Activated gamma-delta T cell treated with anti-CD3 and anti-CD28 coated beads, Interleukin-2, amount 50 U/mL, for 16 hours (primary cell): Measurements from ENCODE around the gene PIEZO2.

Experiments
- DNase-seq: peaks from one replicate; pipeline ENCODE4 v3.0.0-alpha.2; 2020; ENCODE audit warnings: low read depth

PIEZO2 gene

DNA sequence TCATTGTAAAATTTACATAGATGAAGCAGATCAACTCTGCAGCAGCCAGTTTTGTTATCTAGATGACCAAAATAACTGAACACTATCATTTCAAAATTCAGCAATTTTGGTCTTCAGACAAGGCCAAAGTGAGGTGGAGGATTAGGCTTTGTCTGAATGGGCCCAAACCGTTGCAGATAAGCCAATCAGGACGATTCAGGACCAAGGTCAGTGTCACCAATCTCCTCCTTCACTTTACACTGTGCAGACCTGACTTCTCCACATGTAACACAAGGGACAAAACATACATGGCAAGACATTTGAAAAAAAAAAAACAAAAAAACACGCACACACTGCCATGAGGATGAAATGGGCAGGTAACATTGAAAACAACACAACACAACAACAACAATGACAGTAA lies 412.4 kb downstream of the PIEZO2 start:
- DNase-seq: no peak

DNA sequence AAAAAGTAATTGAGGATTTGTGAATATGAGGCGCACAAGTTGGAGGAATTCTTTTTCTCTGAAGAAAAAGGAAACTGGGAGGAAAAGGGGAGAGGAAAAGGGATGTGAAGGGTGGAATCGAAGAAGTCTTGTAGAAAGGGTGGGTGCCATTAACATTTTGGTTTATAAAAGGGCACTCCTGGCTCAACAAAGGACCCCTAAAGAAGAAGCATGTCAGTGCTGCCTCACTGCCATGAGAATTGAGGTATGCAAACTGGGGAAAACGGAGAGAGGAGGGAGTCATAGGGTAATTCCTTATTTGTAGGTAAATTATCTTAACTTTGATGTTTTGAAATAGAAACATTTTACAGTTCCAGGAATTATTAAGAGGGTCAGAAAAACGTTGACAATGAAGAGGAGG lies 416.4 kb downstream of the PIEZO2 start:
- DNase-seq: no peak

DNA sequence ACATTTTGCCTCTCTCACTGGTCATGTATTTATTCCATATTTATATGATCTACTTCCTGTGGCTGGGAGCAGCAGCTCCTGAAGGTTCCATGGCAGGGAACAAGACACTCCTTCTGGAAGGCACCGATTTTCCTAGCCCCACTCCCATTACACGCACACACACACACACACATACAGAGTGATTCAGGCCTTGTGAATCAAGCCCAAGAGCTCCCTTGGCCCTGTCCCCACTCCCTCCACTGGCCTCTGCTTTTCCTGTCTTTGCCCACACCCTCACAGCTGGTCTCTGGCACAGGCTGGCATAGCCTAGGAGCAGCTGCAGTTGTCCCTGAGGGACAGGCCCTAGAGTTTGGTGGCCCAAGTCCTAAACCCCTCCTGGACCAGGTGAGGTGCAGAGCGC lies 421.9 kb downstream of the PIEZO2 start:
- DNase-seq: no peak

DNA sequence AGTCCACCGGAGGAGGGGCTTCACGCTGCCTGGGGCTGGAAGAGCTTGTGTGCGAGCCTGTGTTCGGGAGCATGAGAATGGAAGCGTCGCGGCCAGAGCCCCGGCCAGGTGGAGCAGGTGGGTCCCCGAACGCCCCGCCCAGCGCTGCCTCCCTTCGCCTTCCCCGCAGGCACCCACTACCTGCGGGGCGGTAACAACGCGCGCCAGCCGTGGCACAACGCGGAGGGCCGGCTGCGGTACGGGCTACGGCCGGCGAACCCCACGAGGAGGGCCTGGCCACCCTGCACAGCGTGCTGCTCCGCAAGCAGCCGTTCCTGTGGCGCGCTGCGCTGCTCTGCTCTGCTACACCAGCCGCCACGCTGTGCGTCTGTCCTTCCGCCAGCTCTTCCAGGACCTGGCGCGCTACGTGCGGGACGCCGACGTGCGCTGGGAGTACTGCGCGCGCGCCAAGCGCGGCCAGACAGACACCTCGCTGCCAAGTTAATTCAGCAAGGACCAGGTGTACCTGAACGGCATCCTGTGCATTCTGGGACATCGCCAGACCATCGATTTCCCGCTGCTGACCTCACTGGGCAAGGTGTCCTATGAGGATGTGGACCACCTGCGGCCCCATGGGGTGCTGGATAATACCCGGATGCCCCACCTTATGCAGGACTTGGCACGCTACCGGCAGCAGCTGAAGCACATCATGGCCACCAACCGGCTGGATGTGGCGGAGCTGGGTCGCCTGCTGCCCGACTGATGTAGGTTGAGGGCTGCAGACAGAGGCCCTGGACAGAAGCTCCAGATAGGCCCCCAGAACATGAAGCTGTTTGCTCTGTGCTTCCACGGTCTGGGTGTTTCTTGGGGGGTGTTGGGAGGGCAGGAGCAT lies 422.9 kb downstream of the PIEZO2 start:
- DNase-seq: no peak

DNA sequence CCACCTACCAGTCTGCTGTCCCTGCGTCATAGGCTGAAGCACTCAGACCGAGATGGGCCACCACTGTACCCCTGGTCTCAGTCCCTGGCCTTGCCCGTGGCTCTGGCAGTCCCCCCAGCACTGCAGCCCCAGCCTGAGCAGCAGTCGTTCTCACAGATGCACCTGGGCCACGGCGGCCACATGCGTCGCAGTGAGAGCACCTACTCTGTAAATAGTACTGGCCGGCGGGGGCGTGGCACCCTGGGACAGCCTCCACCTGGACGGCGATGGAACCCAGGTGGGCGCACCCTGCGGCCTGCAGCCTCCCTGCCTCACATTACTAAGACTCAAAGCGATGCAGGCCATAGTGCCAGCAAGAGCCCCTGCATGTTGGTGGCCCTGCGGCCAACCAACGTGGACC lies 424.7 kb downstream of the PIEZO2 start:
- DNase-seq: no peak

DNA sequence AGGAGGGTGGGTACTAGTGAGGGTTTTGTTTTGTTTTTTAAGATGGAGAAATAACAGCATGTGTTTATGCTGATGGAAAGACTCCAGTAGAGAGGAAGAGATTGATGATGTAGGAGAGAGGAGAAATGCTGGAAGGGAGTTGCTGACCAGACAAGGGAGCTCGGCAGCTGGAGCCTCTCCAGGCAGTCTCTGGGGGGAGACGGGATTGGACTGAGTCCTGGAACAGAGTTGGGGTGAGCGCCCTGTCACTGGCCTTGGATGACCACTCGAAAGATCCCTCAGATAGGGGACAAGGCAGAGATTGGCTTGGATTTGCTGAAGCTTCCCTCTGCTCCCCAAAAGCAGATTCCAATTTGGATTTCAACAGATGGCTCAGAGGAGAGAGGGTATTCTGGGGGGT lies 425.9 kb downstream of the PIEZO2 start:
- DNase-seq: no peak

DNA sequence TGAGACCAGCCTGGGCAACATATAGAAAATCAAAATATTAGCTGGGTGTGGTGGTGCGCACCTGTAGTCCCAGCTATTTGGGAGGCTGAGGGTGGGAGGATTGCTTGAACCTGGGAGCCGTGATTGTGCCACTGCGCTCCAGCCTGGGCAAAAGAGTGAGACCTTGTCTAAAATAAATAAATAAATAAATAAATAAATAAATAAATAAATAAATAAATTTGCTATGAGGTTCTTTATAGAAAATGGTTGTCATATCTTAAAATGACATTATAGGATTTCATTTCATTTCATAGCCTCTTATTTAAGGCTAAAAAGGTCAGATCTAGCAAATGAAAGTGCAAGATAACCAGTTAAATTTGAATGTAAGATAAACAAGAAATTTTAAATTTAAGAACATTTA lies 430.6 kb downstream of the PIEZO2 start:
- no peak for DNase-seq

GRCh38 chr18:10715791-10716190 lies 433.6 kb downstream of the PIEZO2 start:
- DNase-seq: no peak

DNA sequence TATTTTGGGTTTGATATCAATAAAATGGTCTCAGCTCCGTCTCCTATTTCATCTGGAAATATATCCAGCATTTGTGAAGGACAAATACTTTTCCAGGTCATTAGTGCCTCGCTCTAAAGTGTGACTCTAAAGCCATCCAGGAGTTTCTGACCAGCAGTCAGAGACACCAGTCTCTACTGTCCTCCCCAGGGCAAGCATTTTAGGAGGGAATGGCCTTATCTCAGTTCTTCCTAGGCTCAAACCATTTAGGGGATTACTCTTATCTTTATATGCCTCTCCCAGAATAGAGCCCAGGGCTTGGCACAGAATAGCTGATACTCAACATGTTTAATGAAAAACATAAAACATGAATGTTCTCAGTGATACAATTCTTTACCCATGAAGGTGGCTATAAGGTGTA lies 436.0 kb downstream of the PIEZO2 start:
- no peak for DNase-seq

- no peak for DNase-seq
These were observed 442.1 kb downstream of the PIEZO2 start for GRCh38 chr18:10707294-10707693.

DNA sequence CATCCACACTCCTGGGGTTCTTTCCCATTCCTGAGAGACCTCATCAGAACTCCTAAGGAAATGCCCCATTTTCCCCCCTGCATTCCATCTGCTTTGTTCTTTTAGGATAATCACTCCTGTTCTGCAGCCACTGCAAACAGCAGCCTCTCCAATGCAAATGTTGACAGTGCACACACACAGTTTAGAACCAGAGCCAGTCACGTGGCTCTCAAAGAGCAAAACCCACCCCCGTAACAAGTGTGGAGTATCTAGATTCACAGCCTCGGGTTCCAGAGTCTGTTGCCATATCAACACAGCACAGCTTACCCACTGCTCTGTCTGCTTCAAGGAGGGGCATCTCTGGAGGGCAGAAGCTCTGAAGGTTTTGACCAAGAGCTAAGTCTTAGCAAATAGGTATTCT lies 443.6 kb downstream of the PIEZO2 start:
- DNase-seq: no peak

DNA sequence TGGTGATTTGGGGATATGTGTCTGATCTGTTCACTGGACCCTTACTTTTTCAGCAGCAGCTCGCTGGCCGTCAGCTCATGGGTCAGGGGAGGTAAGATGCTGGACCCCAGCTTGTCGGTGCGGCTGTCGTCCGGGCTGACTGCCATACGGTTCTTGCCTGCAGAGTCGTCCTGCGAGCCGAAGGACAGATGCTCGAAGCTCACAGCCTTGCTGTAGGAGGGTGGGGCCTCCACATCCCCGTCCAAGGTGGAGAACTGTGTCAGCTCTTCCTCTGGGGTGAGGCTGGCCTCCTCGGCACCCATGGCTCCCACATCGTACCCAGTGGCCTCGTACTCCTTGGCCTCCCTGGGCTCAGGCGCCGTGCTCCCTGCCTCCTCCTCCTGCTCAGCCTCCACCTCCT lies 444.1 kb downstream of the PIEZO2 start:
- DNase-seq: no peak

GRCh38 chr18:10702206-10702605 lies 447.2 kb downstream of the PIEZO2 start:
- DNase-seq: no peak

DNA sequence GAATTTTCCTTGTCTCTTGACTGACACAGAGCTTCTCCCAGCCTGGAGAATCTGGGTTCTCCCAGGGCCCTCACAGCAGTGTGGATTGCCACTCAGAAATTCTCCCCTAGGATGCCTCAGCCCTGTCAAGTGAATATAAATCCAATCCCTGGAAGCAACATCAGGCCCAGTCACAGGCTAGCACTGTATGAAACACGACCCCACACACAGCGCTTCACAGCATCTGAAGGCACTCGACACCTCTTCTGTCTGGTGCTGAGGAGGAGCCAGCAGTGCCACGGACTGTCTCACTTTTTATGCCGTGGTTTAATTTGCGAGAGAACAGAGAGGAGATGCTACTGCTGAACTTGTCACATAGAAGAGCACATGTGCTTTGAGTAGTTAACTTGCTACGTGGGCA lies 459.0 kb downstream of the PIEZO2 start:
- no peak for DNase-seq

GRCh38 chr18:10690035-10690329 lies 459.4 kb downstream of the PIEZO2 start:
- no peak for DNase-seq

DNA sequence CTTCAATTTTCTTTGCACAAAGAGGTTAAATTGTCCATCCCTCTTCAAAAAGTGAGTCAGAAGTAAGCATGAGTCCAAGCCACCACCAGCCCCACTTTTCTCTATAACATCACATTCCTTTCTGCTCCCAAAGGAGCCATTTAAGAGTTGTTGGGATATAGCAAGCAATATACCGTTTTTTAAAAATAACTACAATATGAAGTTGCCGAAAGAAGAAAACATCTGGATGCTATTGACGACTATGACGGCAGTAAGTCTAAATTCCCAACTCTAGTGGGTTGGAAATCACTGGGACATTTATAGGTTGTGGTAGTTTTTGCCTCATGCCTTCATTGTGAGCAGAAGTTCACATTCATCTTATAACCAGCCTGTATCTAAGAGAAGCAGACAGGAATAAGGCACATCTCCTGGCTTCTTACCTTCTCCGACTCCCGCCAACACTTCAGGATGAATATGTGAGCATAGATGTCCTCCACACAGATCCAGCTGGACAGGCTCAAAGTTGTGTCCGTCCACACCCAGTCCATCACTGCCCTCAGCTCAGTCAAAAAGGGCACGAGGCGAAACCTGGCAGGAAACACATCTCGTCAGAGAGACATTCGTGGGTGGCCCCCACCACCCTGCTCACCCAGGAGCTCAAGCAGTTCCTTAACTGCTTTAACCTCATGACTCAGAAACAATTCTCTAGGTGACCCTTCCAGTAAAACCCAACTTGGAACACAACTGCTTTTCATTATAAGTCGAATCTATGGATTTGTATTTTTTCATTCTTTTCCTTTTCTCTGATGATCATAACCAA lies 459.9 kb downstream of the PIEZO2 start:
- DNase-seq: no peak

GRCh38 chr18:10688766-10689165 lies 460.6 kb downstream of the PIEZO2 start:
- DNase-seq: no peak

DNA sequence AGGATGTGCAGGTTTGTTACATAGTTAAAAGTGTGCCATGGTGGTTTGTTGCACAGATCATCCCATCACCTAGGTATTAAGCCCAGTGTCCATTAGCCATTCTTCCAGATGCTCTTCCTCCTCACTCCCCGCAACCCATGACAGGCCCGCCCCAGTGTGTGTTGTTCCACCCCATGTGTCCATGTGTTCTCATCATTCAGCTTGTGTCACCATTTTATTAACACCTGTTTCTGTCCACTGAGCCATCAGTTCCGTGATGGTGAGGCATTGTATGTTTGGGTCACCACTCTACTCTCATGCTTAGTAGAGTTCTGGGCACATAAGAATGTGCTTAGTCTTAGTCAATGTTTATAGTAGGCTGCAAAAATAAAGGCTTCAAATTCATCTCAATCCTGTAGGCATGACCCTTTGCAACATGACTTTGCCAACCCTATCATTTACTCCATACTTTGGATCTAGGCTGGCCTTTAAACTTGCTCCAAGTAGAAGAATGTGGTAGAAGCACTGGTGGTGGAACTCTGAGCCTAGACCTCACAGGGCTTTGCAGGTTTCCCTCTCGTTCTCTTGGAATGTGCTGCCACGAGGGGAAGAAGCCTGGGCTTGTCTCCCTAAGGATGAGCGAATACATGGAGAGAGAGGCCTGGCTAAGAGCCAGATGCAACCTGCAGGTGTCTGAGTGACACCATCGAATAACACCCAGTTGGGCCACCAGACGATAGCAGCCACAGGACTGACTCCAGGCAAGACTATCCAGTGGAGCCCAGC lies 462.0 kb downstream of the PIEZO2 start:
- DNase-seq: no peak

DNA sequence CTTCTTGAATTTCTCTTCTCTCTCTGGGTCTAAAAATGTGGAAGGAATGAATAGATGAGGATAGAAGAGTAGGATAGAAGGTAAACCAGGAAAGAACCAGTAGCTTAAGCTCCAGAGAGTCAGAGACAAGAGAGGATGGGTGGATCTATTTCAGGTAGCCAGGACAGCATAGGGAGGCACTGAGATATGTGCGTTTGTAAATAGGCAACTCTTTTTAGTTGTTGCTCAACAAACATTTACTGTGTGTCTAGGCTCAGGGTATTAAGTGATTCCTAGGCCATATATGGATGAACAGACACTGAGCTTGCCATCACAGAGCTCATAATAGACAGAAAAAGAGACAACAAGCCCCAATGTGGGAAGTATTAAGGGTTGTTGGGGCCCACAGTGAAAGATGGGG lies 463.1 kb downstream of the PIEZO2 start:
- no peak for DNase-seq

DNA sequence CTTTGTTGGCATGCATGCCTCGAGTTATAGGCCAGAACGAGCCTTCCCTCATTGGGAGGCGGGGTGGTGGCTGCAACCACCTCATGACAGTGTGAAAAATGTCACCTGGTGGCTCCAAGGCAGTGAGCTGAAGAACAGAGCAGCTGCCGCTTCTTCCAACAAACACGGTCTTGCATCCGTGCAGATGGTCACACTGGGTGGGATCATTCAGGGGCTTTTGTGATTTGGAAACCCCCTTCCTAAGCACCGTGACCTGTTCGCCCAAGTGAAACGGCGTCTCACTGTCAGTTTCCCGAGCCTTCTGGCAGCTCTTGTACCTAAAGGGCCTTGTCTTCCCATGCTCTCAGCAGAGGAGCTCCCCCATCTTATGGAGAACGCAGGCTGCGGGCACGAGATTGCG lies 463.9 kb downstream of the PIEZO2 start:
- DNase-seq: no peak

GRCh38 chr18:10682368-10682714 lies 467.0 kb downstream of the PIEZO2 start:
- DNase-seq: no peak

DNA sequence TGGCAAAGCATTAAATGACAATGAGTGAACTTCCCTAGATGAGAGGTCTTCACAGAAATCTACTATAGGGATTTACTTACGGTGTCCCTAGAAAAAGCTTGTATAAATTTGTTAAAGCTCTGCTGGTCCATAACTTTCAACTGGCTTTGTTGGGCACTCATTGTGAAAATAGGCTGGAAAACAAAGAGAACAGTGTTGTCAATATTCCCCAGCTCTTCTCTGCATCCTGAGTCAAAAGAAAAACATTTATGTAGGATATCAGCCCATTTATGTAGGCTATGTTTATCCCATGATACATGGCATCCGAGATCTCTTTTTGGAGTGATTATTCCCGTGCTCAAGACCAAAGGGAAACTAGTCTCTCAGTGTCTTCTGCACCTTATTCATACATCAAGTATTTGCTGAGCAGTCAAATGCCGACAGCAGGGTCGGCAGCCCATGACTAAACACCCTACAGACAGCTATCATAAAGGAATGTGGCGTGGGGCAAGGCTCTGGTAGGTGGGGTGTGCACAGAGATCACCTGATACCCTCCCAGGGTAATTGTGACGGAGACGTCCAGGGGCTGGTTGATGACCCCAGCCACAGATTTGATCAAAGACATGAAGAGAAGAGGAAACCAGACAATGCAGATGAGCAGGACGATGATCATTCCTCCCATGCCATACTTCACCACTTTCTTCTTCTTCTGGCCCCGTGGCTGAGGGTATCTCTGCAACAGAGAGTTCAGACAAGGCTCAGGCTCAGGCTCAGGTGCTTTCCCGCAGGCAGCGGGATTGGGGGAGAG lies 467.6 kb downstream of the PIEZO2 start:
- DNase-seq: no peak
